Measurements from ENCODE around the gene ZNF416.

The ZNF416 gene

GRCh38 chr19:57578487-57579205, at the start of gene ZNF416:
TSS of gene ZNF416 (minus strand) at chr19:57578911. CDS start at chr19:57578704, 207 bp downstream.
- TF ChIP-seq, protein P1, sequence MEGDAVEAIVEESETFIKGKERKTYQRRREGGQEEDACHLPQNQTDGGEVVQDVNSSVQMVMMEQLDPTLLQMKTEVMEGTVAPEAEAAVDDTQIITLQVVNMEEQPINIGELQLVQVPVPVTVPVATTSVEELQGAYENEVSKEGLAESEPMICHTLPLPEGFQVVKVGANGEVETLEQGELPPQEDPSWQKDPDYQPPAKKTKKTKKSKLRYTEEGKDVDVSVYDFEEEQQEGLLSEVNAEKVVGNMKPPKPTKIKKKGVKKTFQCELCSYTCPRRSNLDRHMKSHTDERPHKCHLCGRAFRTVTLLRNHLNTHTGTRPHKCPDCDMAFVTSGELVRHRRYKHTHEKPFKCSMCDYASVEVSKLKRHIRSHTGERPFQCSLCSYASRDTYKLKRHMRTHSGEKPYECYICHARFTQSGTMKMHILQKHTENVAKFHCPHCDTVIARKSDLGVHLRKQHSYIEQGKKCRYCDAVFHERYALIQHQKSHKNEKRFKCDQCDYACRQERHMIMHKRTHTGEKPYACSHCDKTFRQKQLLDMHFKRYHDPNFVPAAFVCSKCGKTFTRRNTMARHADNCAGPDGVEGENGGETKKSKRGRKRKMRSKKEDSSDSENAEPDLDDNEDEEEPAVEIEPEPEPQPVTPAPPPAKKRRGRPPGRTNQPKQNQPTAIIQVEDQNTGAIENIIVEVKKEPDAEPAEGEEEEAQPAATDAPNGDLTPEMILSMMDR (IDR thresholded peaks at IDR 0.05; ENCODE audit: insufficient read depth, missing control alignments): peak; percentile 46
- peak; percentile 60 for FAIRE-seq
- peak; percentile 96 for DNase-seq (ENCODE audit: insufficient read length, low spot score)

DNA sequence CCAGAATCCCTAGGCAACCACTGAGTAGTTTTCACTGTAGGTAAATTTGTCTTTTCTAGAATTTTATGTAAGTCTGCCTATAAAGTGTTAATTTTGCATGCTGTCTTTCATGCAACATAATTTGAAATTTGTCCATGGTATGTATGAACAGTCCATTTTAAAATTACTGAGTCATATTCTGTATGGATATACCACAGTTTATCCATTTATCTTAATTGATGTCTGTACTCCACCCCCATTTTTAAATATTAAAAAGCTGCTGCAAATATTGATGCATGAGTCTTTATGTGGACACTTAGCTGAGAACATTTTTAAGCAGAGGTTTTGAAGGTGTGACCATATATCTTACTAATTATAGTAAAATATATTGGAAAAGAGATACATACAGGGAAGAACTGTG, 44.4 kb upstream of the ZNF416 start:
- DNase-seq (ENCODE audit: insufficient read length, low spot score) (no peak), FAIRE-seq (no peak)
- TF ChIP-seq, protein P1 (IDR thresholded peaks at IDR 0.05; ENCODE audit: insufficient read depth, missing control alignments): no peak

GRCh38 chr19:57620673-57621348, 42.1 kb upstream of the ZNF416 start:
- FAIRE-seq (no peak), DNase-seq (ENCODE audit: insufficient read length, low spot score) (no peak)
- TF ChIP-seq, protein P1 (IDR thresholded peaks at IDR 0.05; ENCODE audit: insufficient read depth, missing control alignments): no peak

- TF ChIP-seq, protein P1 (IDR thresholded peaks at IDR 0.05; ENCODE audit: insufficient read depth, missing control alignments): no peak
- no peak for FAIRE-seq
- no peak for DNase-seq (ENCODE audit: insufficient read length, low spot score)
These were observed 36.6 kb upstream of the ZNF416 start for GRCh38 chr19:57615346-57615745.

DNA sequence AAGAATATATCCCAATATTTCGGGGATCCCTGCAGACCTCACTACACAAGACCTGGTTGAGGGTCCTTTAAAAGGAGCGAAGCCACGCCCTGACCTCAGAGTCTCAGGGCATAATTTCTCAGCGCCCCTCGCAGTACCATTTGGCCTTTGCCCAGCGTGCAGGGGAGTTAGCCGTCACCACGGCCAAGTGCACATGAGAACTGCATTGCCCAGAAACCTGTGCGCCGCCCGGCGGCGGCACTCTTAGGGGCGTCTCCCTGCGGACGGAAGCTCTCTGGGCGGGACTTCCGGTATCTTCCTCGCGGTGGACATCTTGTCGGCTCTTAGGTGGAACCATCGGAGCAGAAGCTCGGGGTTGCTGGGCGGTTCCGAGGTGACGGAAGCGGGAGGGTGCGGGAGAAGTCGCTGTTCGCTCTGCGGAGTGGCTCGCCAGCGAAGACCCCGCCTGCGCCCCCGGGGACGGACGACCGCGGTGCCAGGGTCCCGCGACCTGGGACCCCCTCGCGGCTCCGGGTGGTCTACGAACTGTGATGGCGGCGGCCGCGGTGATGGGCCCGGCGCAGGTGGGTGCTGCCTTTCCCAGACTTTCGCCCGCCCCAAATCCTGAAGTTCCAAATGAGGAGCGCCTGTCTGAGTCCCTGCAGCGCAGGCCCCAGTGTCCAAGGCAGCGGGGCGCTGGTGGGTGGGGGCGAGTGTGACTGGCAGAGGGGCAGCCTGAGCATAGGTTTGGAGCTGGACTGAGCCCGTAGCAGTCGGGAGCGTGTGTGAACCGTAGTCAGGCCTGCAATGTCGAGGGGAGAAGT, 35.4 kb upstream of the ZNF416 start, which contains the start of gene ZNF134:
Gene ZNF134 (plus strand): TSS at position 302 of the 803 bp plus-strand sequence. CDS start 5,227 bp downstream, outside the sequence.
- peak; percentile 96 for DNase-seq (ENCODE audit: insufficient read length, low spot score)
- TF ChIP-seq, protein P1 (IDR thresholded peaks at IDR 0.05; ENCODE audit: insufficient read depth, missing control alignments): peak; percentile 11
- FAIRE-seq: no peak

DNA sequence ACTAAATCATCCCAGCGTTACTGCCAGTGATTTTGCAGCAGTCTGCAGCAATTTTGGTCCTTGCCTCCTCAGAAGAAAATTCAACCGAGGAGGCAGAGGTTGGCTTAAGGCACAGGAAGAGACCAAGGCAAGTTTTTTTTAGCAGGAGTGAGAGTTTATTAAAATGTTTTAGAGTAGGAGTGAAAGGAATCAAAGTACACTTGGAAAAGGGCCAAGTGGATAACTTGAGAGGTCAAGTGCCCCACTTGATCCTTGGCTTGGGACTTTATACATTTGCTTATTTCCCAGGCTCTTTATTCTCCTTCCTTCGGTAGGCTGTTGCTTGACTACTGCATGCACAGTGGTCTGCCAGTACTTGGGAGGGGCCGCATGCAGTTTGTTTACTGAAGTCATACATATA, 32.4 kb upstream of the ZNF416 start:
- TF ChIP-seq, protein P1 (IDR thresholded peaks at IDR 0.05; ENCODE audit: insufficient read depth, missing control alignments): no peak
- DNase-seq (ENCODE audit: insufficient read length, low spot score) (no peak), FAIRE-seq (no peak)

Measured in D721Med (cell line).